Tibial nerve (tissue), 4 donors: ENCODE data around the gene SUGCT. TPM values are rescaled to one million over a fixed set of nuclear protein-coding genes. Genes with fewer than 3 reads are reported as not detected.
"Not testable (repeated sequence)": the region's sequence is repeated elsewhere in the genome, so short reads cannot be mapped to it uniquely, and the experiment has no call there.

Experiments used
- DNase-seq, 2 donors: peaks; one replicate each; pipeline ENCODE4 v3.0.0-alpha.2; 2019; ENCODE audit warnings: low spot score in 2 of 2
- H3K27ac ChIP-seq, 4 donors: fragments of 200-600 bp; sonication (generic) in 3 of 4; one replicate each; pipeline ENCODE4 v1.5.1; 2017 to 2019; ENCODE audit warnings: mild to moderate bottlenecking in 1 of 4
- H3K27me3 ChIP-seq, 2 donors: fragments of 200-600 bp; sonication (generic) in 1 of 2; one replicate each; pipeline versions ENCODE4 v1.5.1 to v1.6.0; 2017 to 2019
- H3K36me3 ChIP-seq, 3 donors: fragments of 200-600 bp; sonication (generic); one replicate each; pipeline ENCODE4 v1.5.1; 2018 to 2019
- H3K4me1 ChIP-seq, 4 donors: fragments of 200-600 bp; sonication (generic) in 3 of 4; one replicate each; pipeline ENCODE4 v1.5.1; 2017 to 2019
- H3K4me3 ChIP-seq, 4 donors: fragments of 200-600 bp; sonication (generic) in 3 of 4; one replicate each; pipeline ENCODE4 v1.5.1; 2017 to 2019; ENCODE audit warnings: mild to moderate bottlenecking in 1 of 4, moderate library complexity in 1 of 4
- H3K9me3 ChIP-seq, 4 donors: fragments of 200-600 bp; sonication (generic) in 3 of 4; one replicate each; pipeline ENCODE4 v1.5.1; 2017 to 2019
- CTCF ChIP-seq, 5 experiments: fragments of 200-600 bp in 3 of 5; fragments of 450-650 bp in 2 of 5; sonication (generic) in 3 of 5; IDR thresholded peaks; one replicate each; pipeline ENCODE4 v1.5.1; 2016 to 2019; ENCODE audit warnings: antibody characterized with exemption in 5 of 5, mild to moderate bottlenecking in 3 of 5, moderate library complexity in 2 of 5
- EP300 ChIP-seq, 2 donors: sonication (generic); formaldehyde crosslinking; IDR thresholded peaks; one replicate each; pipeline ENCODE4 v1.6.1; 2017; ENCODE audit warnings: antibody characterized with exemption in 2 of 2, mild to moderate bottlenecking in 1 of 2
- POLR2A ChIP-seq, 2 donors: fragments of 450-650 bp; IDR thresholded peaks; one replicate each; pipeline ENCODE4 v1.6.1; 2017; ENCODE audit warnings: antibody characterized with exemption in 2 of 2, mild to moderate bottlenecking in 2 of 2, moderate library complexity in 2 of 2
- WGBS, 2 donors: methylation state at CpG; one replicate each; pipeline ENCODE4 v1.1.5; 2018; 5-methylcytosine and 5-hydroxymethylcytosine counted together
- total RNA-seq, 4 donors: library from RNA; depleted of rRNA; stranded (reverse); fragments of >200 nt; gene quantifications; one replicate each; pipeline ENCODE4 v1.1.0, GENCODE V29; 2016

SUGCT gene
- total RNA-seq, 4 donors from 2014 or later: 2.7 to 20.8 (median 6.2) TPM

- no peaks in the 10 kb centered on the region for H3K9me3 ChIP-seq
- no peaks in the 10 kb centered on the region for H3K27me3 ChIP-seq
- no peak for DNase-seq
- H3K4me1 ChIP-seq: no peaks in the 10 kb centered on the region
- H3K27ac ChIP-seq: no peak overlapping the region
- 47 to 50% methylated on average over 2 of the region's 2 CpGs for WGBS, 2 donors
- no peak for TF ChIP-seq POLR2A (IDR thresholded peaks at IDR 0.05)
- no peak for TF ChIP-seq EP300 (IDR thresholded peaks at IDR 0.05)
- TF ChIP-seq CTCF (IDR thresholded peaks at IDR 0.05): no peak
- no peak overlapping the region for H3K4me3 ChIP-seq
- H3K36me3 ChIP-seq: no peaks in the 10 kb centered on the region
These were observed 489.1 kb downstream of the SUGCT start for GRCh38 chr7:40623863-40624262.

- H3K27me3 ChIP-seq, H3K9me3 ChIP-seq, DNase-seq, H3K36me3 ChIP-seq, H3K4me1 ChIP-seq, H3K4me3 ChIP-seq, H3K27ac ChIP-seq: not testable (repeated sequence)
- 95 to 100% methylated on average over 1 of the region's 1 CpG for WGBS, 2 donors
These were observed 492.6 kb downstream of the SUGCT start for GRCh38 chr7:40627361-40627760.

GRCh38 chr7:40629891-40630290 is 495.1 kb downstream of the SUGCT start:
- H3K4me1 ChIP-seq: no peaks in the 10 kb centered on the region
- H3K36me3 ChIP-seq: no peaks in the 10 kb centered on the region
- H3K4me3 ChIP-seq: no peak overlapping the region
- no peak overlapping the region for H3K27ac ChIP-seq
- DNase-seq: no peak
- TF ChIP-seq CTCF (IDR thresholded peaks at IDR 0.05) (no peak), POLR2A (IDR thresholded peaks at IDR 0.05) (no peak), EP300 (IDR thresholded peaks at IDR 0.05) (no peak)
- WGBS, 2 donors: 89 to 91% methylated on average over 5 of the region's 5 CpGs
- H3K9me3 ChIP-seq: no peaks in the 10 kb centered on the region
- no peaks in the 10 kb centered on the region for H3K27me3 ChIP-seq

- H3K36me3 ChIP-seq: no peaks in the 10 kb centered on the region
- H3K9me3 ChIP-seq: no peaks in the 10 kb centered on the region
- H3K4me1 ChIP-seq: no peaks in the 10 kb centered on the region
- no peak for TF ChIP-seq EP300 (IDR thresholded peaks at IDR 0.05)
- no peak for TF ChIP-seq CTCF (IDR thresholded peaks at IDR 0.05)
- TF ChIP-seq POLR2A (IDR thresholded peaks at IDR 0.05): no peak
- H3K27me3 ChIP-seq: no peaks in the 10 kb centered on the region
- H3K27ac ChIP-seq: no peak overlapping the region
- no peak for DNase-seq
- 93 to 94% methylated on average over 8 of the region's 8 CpGs for WGBS, 2 donors
- no peak overlapping the region for H3K4me3 ChIP-seq
These were observed 499.3 kb downstream of the SUGCT start for GRCh38 chr7:40634118-40634517.

GRCh38 chr7:40638545-40639320 is 503.9 kb downstream of the SUGCT start:
- DNase-seq: no peak
- TF ChIP-seq CTCF (IDR thresholded peaks at IDR 0.05) (no peak), EP300 (IDR thresholded peaks at IDR 0.05) (no peak), POLR2A (IDR thresholded peaks at IDR 0.05) (no peak)
- Histone ChIP-seq H3K4me3 (no peak overlapping the region), H3K36me3 (no peaks in the 10 kb centered on the region), H3K27me3 (no peaks in the 10 kb centered on the region), H3K9me3 (no peaks in the 10 kb centered on the region), H3K27ac (no peak overlapping the region), H3K4me1 (no peaks in the 10 kb centered on the region)
- 85% methylated on average over 7 of the region's 7 CpGs for WGBS, 2 donors
